SK-N-MC (cell line): Measurements from ENCODE around the gene COA7.

Source experiments
- DNase-seq: peaks from one replicate; pipeline ENCODE4 v3.0.0-alpha.2; 2011; ENCODE audit warnings: low read depth, low spot score
- H3K27ac ChIP-seq: fragments of 200-600 bp; sonication (generic); 2 replicates; pipeline ENCODE4 v1.5.1; 2016; ENCODE audit warnings: mixed run types
- H3K36me3 ChIP-seq: fragments of 200-600 bp; sonication (generic); 2 replicates; pipeline ENCODE4 v1.6.1; 2017; ENCODE audit warnings: antibody characterized with exemption, low read length, mixed read lengths; ENCODE audit not compliant: insufficient read depth
- H3K4me3 ChIP-seq: fragments of 200-600 bp; sonication (generic); 2 replicates; pipeline ENCODE4 v1.5.1; 2016
- H3K9ac ChIP-seq: fragments of 200-600 bp; sonication (generic); 2 replicates; pipeline ENCODE4 v1.8.0; 2017; ENCODE audit warnings: mixed run types, mixed read lengths; ENCODE audit not compliant: insufficient read length
- H3K9me3 ChIP-seq: fragments of 200-600 bp; sonication (generic); 2 replicates; pipeline ENCODE4 v1.6.1; 2017; ENCODE audit warnings: low read depth, mild to moderate bottlenecking, antibody characterized with exemption, low read length, moderate library complexity, mixed read lengths
- EZH2 ChIP-seq: fragments of 200-600 bp; sonication (generic); IDR thresholded peaks from one replicate; pipeline ENCODE4 v1.6.1; 2017; ENCODE audit warnings: antibody characterized with exemption
- FOXP2 ChIP-seq: optimal IDR thresholded peaks from 2 replicates; pipeline ENCODE3; 2011; ENCODE audit warnings: mild to moderate bottlenecking, moderate library complexity; ENCODE audit not compliant: insufficient read depth; ENCODE audit errors: extremely low read length, control extremely low read depth
- POLR2AphosphoS5 ChIP-seq: IDR thresholded peaks from 2 replicates; pipeline ENCODE4 v1.6.1; 2012; ENCODE audit warnings: mild to moderate bottlenecking, low read depth, low read length, borderline replicate concordance

Gene COA7

DNA sequence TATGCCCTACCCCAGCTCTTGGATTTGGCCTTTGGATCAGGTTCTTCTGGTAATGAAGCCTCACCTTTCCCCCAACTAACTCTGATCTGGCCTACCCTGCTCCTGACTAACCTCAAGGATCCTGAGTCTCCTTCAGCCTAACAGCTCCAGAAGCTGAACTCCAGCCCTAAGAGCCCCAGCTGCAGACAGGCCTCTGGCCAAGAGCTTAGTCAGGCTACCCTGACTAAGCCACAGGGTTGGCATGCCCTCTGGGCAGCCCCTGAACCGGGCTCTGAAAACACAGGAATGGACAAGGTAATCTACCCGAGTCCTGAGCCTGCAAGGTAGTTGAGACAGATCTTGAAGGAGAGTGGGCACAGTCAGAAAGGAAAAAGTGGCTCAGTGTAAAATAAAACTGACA, 29.4 kb downstream of the COA7 start:
- no peaks in the 10 kb centered on the region for H3K36me3 ChIP-seq
- no peak overlapping the region for H3K4me3 ChIP-seq
- no peak overlapping the region for H3K9ac ChIP-seq
- TF ChIP-seq EZH2 (no peak), POLR2AphosphoS5 (no peak), FOXP2 (no peak)
- no peaks in the 10 kb centered on the region for H3K9me3 ChIP-seq
- H3K27ac ChIP-seq = no peak overlapping the region
- no peak for DNase-seq

DNA sequence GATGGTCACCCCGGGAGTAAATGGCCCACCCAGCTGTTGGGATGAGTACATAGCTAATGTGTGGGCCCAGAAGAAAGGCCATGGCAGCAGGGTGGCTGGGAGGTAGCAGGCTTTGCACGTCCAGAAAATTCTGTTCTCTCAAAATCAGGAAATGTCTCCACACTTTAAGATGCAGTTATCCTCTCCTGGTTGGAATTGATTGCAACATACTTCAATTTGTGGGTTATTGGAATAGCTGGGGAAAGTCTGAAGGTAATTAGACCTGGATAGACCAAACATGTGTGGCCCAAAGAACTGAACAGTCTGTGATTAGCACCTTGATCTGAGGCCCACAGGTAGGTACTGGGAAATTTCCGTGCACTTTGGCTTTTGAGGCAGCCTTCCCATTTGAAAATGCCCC, 30.2 kb downstream of the COA7 start:
- no peak overlapping the region for H3K27ac ChIP-seq
- no peaks in the 10 kb centered on the region for H3K9me3 ChIP-seq
- H3K4me3 ChIP-seq = no peak overlapping the region
- no peak for TF ChIP-seq FOXP2
- no peak for TF ChIP-seq POLR2AphosphoS5
- no peak for TF ChIP-seq EZH2
- DNase-seq = no peak
- no peaks in the 10 kb centered on the region for H3K36me3 ChIP-seq
- no peak overlapping the region for H3K9ac ChIP-seq

DNA sequence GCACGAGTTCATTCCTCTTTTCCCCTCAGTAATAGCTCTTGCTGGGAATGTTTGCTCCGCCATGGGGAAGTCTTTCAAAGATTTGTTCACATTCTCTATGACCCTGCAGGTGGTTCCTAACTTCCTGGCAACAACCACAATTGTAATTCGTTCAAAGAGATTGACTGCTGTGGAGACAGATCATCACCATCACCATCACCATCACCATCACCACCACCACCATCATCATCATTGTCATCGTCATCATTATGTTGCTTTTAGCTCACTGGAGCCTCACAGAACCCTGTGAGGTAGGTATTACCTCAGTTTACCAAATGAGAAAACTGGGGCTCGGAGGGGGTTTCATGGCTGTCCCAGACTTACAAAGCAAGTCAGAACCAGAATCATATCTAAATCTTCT, 30.9 kb downstream of the COA7 start:
- no peak for DNase-seq
- H3K36me3 ChIP-seq = no peaks in the 10 kb centered on the region
- no peaks in the 10 kb centered on the region for H3K9me3 ChIP-seq
- no peak overlapping the region for H3K4me3 ChIP-seq
- no peak overlapping the region for H3K27ac ChIP-seq
- TF ChIP-seq EZH2 = no peak
- no peak for TF ChIP-seq POLR2AphosphoS5
- no peak for TF ChIP-seq FOXP2
- no peak overlapping the region for H3K9ac ChIP-seq

DNA sequence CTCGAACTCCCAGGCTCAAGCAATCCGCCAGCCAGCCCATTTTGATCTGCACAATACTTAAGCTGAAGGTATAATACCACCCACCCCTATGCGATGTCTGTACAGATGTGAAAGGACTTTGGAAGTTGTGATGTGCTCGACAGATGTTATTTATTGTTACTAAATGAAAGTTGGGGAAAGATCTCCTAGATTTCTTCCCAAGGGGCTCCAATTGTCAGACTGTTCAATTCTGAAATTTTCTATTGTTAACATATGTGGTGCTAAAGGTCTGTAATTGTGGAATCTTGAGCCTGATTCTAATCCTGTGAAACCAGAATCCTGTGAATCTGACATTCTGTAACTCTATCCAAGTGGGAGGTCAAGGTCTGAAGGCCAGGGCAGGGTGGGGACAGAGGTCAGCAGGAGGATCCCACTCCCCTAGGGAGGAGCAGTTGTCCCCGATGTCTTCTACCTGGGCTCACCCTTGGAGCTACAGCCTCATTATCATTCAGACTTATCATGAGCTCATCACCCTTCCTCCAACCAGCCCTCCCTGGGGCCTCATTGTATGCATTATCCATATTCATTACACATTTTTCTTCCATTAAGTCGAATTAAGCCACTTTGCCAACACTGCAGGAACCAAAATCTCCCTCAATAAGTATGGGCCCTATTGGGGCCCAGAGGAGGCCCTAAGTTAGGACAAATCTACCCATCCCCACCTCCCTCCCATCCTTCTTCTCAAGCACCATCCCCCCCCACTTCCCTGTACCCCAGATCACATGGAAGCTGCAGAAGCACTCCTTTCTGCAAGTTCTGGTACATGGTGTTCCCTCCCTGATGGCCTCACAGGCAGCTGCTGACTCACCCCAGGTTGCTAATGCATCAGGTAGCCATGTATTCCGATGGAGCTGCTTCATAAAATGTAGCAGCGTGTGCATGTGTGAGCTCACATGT, 32.9 kb downstream of the COA7 start:
- no peak overlapping the region for H3K9ac ChIP-seq
- H3K27ac ChIP-seq = no peak overlapping the region
- H3K36me3 ChIP-seq = no peaks in the 10 kb centered on the region
- DNase-seq = peak; percentile 53
- no peaks in the 10 kb centered on the region for H3K9me3 ChIP-seq
- H3K4me3 ChIP-seq = peak overlapping the region; percentile 20; the same call in 1 of the 2 replicates
- TF ChIP-seq EZH2 (no peak), POLR2AphosphoS5 (no peak), FOXP2 (no peak)

DNA sequence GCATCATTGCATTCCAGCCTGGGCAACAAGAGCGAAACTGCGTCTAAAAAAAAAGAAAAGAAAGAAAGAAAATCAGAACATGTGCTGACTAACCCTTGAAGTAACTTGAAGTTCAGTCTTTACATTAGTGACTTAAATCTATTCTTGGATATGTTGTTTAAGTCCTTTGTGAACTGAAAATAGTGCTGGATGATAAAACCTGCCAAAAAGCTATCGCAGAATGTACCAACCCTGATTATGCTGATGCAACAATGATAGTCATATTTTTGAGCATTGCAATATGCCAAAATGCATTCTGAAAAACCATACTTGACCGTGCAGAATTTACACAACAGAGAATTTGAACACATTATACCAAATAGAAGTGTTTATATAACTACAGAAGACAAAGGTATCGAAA, 34.4 kb downstream of the COA7 start:
- no peaks in the 10 kb centered on the region for H3K9me3 ChIP-seq
- DNase-seq = no peak
- no peaks in the 10 kb centered on the region for H3K36me3 ChIP-seq
- no peak overlapping the region for H3K27ac ChIP-seq
- TF ChIP-seq POLR2AphosphoS5 = no peak
- TF ChIP-seq EZH2 = no peak
- TF ChIP-seq FOXP2 = no peak
- no peak overlapping the region for H3K4me3 ChIP-seq
- H3K9ac ChIP-seq = no peak overlapping the region

DNA sequence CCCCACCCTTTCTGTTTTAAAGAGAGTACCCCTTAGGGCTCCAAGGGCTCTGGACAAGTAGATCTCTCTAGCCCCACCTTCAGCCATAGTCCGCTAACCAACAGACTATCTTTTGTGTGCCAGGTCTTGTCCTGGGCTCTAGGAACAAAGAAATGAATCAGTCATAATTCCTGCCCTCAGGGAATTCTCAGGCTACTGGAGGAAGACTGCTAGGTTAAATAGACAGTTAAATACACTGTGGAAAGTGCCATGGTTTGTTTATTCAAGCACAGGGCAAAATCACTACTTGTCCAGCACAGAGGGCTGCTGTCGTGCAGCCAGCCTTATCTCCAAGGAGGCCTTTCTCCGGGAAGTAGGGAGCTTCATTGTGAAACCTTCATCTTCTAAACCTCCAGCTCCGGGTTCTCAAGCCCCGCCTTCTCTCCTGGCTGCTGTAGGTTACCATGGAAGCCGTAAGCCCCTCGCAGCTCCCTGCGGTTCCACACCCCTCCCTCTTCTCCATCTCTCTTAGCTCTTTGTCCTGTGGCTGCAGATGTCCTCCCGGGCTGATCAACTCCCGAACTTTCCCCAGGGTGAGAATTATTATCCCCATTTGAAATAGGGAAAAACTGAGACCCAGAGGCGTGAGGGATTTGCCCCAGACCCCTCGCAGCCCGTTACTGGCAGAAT, 35.4 kb downstream of the COA7 start:
- no peak for DNase-seq
- no peak overlapping the region for H3K27ac ChIP-seq
- H3K4me3 ChIP-seq = peak overlapping the region; percentile 33; the same call in 1 of the 2 replicates
- H3K9ac ChIP-seq = no peak overlapping the region
- TF ChIP-seq FOXP2 = no peak
- no peak for TF ChIP-seq EZH2
- no peak for TF ChIP-seq POLR2AphosphoS5
- H3K36me3 ChIP-seq = no peaks in the 10 kb centered on the region
- no peaks in the 10 kb centered on the region for H3K9me3 ChIP-seq

DNA sequence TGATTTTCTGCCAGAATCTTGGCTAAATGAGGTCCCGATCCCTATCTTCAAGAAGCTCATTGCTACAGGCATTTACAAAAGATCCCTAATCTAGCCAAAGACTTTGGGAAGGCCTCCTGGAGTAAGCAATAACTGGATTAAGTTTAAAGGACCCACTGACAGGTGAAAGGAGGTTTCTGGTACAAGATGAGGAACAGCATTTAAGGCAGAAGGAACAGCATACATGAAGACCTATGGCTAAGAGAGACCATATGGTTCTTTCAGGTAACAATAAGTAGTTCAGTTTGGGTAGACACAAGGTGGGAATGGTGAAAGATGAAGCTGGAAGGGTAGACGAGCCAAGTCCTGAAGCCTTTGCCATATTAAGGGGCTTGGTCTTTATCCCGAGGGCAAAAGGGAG, 37.3 kb downstream of the COA7 start:
- no peak overlapping the region for H3K27ac ChIP-seq
- no peak overlapping the region for H3K4me3 ChIP-seq
- H3K9me3 ChIP-seq = no peaks in the 10 kb centered on the region
- H3K36me3 ChIP-seq = no peaks in the 10 kb centered on the region
- H3K9ac ChIP-seq = no peak overlapping the region
- DNase-seq = no peak
- no peak for TF ChIP-seq FOXP2

DNA sequence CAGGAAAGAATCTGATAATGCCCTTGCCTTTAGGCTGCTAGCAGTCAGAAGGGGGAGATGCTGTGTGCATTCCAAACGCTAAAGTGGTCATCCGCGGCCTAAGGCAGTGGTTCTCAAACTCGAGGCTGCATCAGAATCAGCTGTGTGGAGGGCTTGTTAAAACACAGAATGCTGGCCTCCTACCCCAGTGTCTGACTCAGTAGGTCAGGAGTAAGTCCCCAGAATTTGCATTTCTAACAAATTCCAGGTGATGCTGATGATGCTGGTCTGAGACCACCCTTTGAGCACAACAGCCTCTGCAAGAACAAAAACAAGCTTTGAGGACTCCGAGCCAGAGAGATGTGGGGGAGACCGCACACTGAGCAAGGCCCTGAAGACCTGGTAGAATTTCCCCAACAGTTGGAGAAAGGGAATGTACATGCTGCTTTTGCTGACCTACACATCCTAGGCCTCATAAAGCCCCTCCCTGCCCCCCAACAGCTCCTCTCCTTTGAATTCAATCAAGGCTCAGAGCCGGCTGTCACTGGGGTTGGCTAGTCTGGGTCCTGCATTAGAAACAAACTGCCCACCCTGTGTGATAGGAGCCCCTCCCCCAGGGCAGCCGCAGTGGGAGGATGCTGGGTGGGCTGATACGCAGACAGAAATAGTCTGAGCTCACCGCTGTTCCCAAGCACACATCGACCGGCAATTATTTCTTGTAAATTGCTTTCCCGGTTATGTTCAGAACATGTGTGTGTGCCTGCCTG, 38.1 kb downstream of the COA7 start:
- no peak overlapping the region for H3K4me3 ChIP-seq
- H3K9ac ChIP-seq = no peak overlapping the region
- H3K27ac ChIP-seq = no peak overlapping the region
- no peak for DNase-seq
- H3K36me3 ChIP-seq = no peaks in the 10 kb centered on the region
- H3K9me3 ChIP-seq = no peaks in the 10 kb centered on the region
- TF ChIP-seq FOXP2 (no peak), POLR2AphosphoS5 (no peak), EZH2 (no peak)
